RWPE1 (cell line): ENCODE measurements around the gene RFTN1.

ENCODE experiments used
- CTCF ChIA-PET: fragments of 350-600 bp; sonication (Branson Sonifier 250); formaldehyde crosslinking; extraction: SDS; loops from one replicate; lab custom pipeline; 2021; lab: Yijun Ruan, JAX
- POLR2A ChIA-PET: fragments of 400-600 bp; formaldehyde crosslinking; extraction: SDS; loops from one replicate; lab custom pipeline; 2020; ENCODE audit warnings: antibody characterized with exemption; ENCODE audit not compliant: low non-redundant PET; lab: Yijun Ruan, JAX
- DNase-seq: peaks from one replicate; pipeline ENCODE4 v3.0.0; 2012; ENCODE audit warnings: low spot score
- H3K27ac ChIP-seq: fragments of 450-650 bp; 2 replicates; pipeline ENCODE4 v1.5.1; 2017
- CTCF ChIP-seq: fragments of 450-650 bp; conservative IDR thresholded peaks from 2 replicates; pipeline ENCODE4 v1.5.1; 2017; ENCODE audit warnings: low read depth, mild to moderate bottlenecking

The RFTN1 gene

GRCh38 chr3:16301507-16301906 lies 212.0 kb downstream of the RFTN1 start:
- H3K27ac ChIP-seq = no peak overlapping the region
- ChIA-PET CTCF (no interaction called here), POLR2A (no interaction called here)
- TF ChIP-seq CTCF = no peak
- no peak for DNase-seq

GRCh38 chr3:16300881-16301359 lies 212.6 kb downstream of the RFTN1 start:
- ChIA-PET POLR2A (no interaction called here), CTCF (interaction anchor here (0.7 kb wide), 1 partner anchor 11 kb away, joined by 5 read pairs; no protein-coding TSS in a partner anchor)
- DNase-seq = no peak
- H3K27ac ChIP-seq = no peak overlapping the region
- TF ChIP-seq CTCF = no peak

- DNase-seq = no peak
Observed at GRCh38 chr3:16300307-16300706, 213.2 kb downstream of the RFTN1 start.

GRCh38 chr3:16299746-16300145 lies 213.8 kb downstream of the RFTN1 start:
- ChIA-PET POLR2A (no interaction called here), CTCF (no interaction called here)
- no peak for TF ChIP-seq CTCF
- no peak overlapping the region for H3K27ac ChIP-seq
- no peak for DNase-seq

More at GRCh38 chr3:16300307-16300706, 213.2 kb downstream of the RFTN1 start:
- H3K27ac ChIP-seq = no peak overlapping the region
- ChIA-PET CTCF (interaction anchor here (0.7 kb wide), 1 partner anchor 10 kb away, joined by 5 read pairs; no protein-coding TSS in a partner anchor), POLR2A (no interaction called here)
- TF ChIP-seq CTCF = no peak

- CTCF ChIA-PET = no interaction called here
- DNase-seq = no peak
- H3K27ac ChIP-seq = no peak overlapping the region
- no peak for TF ChIP-seq CTCF
- POLR2A ChIA-PET = no interaction called here
Observed at GRCh38 chr3:16298891-16299290, 214.6 kb downstream of the RFTN1 start.

GRCh38 chr3:16297997-16298885 lies 215.3 kb downstream of the RFTN1 start:
- ChIA-PET CTCF (interaction anchor here (0.6 to 0.7 kb wide), 2 partner anchors 17 to 137 kb away, joined by 3 read pairs; no protein-coding TSS in a partner anchor), POLR2A (no interaction called here)

More at GRCh38 chr3:16297997-16298885, 215.3 kb downstream of the RFTN1 start:
- no peak for TF ChIP-seq CTCF
- H3K27ac ChIP-seq = no peak overlapping the region
- DNase-seq = no peak
